Adrenal gland (tissue), 5 donors: ENCODE results near the gene SLC6A18.

ENCODE experiments used
- CTCF ChIP-seq, 6 experiments: fragments of 450-650 bp in 4 of 6; fragments of 200-600 bp in 2 of 6; sonication (generic) in 1 of 6; IDR thresholded peaks; 1 replicate in 5 of 6; 2 replicates in 1 of 6; pipeline versions ENCODE4 v1.5.1 to v1.8.0; 2016 to 2021; ENCODE audit warnings: antibody characterized with exemption in 6 of 6, mild to moderate bottlenecking in 2 of 6, moderate library complexity in 1 of 6
- POLR2A ChIP-seq, 2 donors: fragments of 450-650 bp; IDR thresholded peaks; one replicate each; pipeline ENCODE4 v1.6.1; 2017; ENCODE audit warnings: antibody characterized with exemption in 2 of 2, mild to moderate bottlenecking in 2 of 2, moderate library complexity in 1 of 2
- donor health status: DM: no; HTN: no; CAD: no.

GRCh38 chr5:1261643-1262042, 36.5 kb downstream of the SLC6A18 start:
- no peak for TF ChIP-seq CTCF (IDR thresholded peaks at IDR 0.05)
- no peak for TF ChIP-seq POLR2A (IDR thresholded peaks at IDR 0.05)
